NCI-H2107 treated with DMSO at 0.1 percent for 48 hours (cell line): ENCODE results near the gene DCST1.
A peak's percentile ranks its signal among the peaks of the same experiment; 100 is the strongest.

ENCODE experiments used
- DNase-seq: peaks from one replicate; lab custom pipeline; 2025; ENCODE audit not compliant: unreplicated experiment; lab: John Stamatoyannopoulos, UW

DCST1 gene

GRCh38 chr1:155012776-155013602, 20.6 kb upstream of the DCST1 start:
- no peak for DNase-seq

GRCh38 chr1:155013632-155014031, 20.0 kb upstream of the DCST1 start:
- DNase-seq: no peak

GRCh38 chr1:155014709-155015508, 18.7 kb upstream of the DCST1 start:
- no peak for DNase-seq

- DNase-seq: no peak
Measured at GRCh38 chr1:155015527-155016230, 17.9 kb upstream of the DCST1 start.

DNA sequence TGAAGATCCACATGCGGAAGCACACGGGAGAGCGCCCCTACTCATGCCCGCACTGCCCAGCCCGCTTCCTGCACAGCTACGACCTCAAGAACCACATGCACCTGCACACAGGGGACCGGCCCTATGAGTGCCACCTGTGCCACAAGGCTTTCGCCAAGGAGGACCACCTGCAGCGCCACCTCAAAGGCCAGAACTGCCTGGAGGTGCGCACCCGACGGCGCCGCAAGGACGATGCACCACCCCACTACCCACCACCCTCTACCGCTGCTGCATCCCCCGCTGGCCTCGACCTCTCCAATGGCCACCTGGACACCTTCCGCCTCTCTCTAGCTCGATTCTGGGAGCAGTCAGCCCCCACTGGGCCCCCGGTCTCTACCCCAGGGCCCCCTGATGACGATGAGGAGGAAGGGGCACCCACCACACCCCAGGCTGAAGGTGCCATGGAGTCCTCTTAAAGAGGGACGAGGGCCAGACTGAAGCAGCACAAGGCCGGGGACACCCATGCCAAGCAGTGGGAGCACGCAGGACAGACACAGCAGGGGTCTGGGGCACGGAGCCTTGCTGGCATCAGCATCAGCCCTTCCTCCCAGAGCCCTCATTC, 17.3 kb upstream of the DCST1 start:
- no peak for DNase-seq

GRCh38 chr1:155017041-155017945, 16.3 kb upstream of the DCST1 start:
- peak; percentile 59 for DNase-seq

- no peak for DNase-seq
Measured at GRCh38 chr1:155017946-155018316, 15.7 kb upstream of the DCST1 start.

DNA sequence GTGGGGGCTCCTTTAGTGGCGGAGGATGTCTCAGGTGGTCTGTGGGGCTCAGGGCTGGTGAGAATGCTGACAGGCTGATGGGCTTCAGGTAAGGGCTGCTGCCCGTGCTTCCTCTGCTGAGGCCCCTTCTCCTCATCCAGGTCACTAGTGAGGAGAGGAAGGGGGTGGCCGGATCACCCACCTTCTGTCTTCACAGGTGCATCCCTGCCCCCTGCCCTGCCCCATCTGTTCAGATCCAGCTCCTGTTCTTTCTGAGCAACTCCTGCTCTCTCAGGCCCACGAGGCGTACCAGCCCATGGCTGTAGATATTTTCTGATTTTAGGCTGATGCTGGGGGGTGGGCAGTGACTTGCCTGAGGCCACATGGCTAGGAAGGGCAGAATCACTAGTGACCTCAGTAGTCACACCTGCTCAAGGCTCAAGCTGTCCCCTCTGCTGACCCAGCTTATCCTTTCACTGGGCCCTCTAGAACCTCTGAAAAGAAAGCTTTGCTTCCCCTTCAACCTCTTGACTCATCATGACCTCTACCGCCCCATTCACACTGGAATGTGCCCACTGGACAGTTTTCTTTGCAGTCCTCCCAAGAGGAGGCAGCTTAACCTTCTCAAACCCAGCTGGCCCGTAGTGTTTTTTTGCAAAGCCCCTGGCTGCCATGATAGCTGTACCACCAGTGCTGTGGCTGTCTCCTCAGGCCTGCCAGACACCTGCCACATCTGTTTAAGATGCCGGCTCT, 14.8 kb upstream of the DCST1 start:
- DNase-seq: no peak

GRCh38 chr1:155019377-155020245, 14.0 kb upstream of the DCST1 start:
- peak; percentile 64 for DNase-seq

- DNase-seq: no peak
Measured at GRCh38 chr1:155022136-155022926, 11.3 kb upstream of the DCST1 start.

GRCh38 chr1:155022927-155023236, 10.7 kb upstream of the DCST1 start:
- peak; percentile 35 for DNase-seq

- no peak for DNase-seq
Measured at GRCh38 chr1:155023627-155024026, 10.0 kb upstream of the DCST1 start.

DNA sequence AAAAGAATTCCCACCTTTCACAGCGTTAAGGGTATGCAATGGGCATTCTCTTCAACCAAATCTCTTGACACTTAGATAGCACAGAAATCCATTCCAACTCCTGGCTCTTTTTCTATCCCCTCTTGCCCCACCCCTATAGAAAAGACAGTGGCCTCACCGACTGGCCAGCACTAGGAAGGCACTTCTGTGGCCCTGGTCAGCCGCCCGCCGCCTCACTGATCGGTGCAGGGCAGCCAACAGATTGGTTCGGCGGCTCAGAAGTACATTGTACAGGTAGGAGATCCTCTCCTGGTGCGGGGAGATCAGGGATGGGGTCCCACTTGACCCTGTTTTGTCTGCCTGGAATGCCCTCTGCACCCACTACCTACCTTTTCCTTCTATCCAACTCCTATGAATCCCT, 9.3 kb upstream of the DCST1 start:
- no peak for DNase-seq

GRCh38 chr1:155026154-155026553, 7.5 kb upstream of the DCST1 start:
- no peak for DNase-seq

GRCh38 chr1:155026588-155026987, 7.0 kb upstream of the DCST1 start:
- DNase-seq: no peak

- no peak for DNase-seq
Measured at GRCh38 chr1:155029513-155030242, 3.9 kb upstream of the DCST1 start.

- DNase-seq: no peak
Measured at GRCh38 chr1:155030243-155030795, 3.3 kb upstream of the DCST1 start.
